ENCODE data around the gene FEM1A. TPM values are rescaled to one million over a fixed set of nuclear protein-coding genes. Genes with fewer than 3 reads are reported as not detected.
A peak's percentile ranks its signal among the peaks of the same experiment; 100 is the strongest.

FEM1A gene
- total and polyA plus RNA-seq, 2 of the 13 experiments (the other 11 are each of a cell fraction or from before 2014, with no cell fraction given) = 3.2 to 10.8 TPM

DNA sequence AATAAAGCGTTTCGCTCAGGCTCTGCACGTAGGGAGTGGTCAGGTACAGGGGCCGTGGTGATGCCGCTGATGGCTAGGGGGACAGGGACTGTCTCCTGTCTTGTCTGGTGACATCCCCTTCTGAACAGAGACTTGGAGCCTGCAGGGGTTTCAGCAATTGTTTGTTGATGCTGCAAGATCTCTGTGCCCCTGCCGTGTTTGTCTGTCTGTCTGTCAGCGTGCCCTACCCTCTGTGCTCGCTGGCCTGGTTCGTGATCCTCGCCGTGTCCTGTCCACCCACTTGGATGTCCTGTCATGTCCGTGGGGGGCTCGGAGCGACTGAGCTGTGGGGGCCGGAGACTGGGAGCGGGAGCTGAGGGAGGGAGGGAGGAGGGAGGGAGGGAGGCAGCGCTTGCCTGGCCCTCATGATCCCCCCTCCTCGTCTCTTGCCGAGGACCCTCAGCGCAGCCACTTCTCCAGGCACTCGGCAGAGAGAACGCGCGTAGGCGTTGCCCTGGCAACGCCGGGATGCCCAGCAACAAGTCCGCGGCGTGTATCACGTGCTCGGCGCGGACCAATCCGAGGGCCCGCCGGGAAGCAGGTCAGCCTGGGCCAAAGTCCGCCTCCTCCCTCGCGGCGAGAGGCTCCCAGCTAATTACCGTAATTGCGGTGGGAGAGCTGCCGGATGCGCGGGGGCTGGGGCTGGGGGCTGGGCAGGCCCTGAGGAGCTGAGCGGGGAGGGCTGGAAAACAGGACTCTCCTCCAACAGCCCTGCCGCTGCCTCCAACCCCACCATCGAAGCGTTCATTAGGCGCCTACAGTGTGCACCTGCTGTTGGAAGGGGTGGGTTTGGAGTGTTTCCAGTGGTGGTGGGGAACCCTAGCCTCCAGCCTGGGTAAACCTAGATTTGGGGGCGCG lies 31.9 kb upstream of the FEM1A start (continued):
- TF ChIP-seq, protein P1, sequence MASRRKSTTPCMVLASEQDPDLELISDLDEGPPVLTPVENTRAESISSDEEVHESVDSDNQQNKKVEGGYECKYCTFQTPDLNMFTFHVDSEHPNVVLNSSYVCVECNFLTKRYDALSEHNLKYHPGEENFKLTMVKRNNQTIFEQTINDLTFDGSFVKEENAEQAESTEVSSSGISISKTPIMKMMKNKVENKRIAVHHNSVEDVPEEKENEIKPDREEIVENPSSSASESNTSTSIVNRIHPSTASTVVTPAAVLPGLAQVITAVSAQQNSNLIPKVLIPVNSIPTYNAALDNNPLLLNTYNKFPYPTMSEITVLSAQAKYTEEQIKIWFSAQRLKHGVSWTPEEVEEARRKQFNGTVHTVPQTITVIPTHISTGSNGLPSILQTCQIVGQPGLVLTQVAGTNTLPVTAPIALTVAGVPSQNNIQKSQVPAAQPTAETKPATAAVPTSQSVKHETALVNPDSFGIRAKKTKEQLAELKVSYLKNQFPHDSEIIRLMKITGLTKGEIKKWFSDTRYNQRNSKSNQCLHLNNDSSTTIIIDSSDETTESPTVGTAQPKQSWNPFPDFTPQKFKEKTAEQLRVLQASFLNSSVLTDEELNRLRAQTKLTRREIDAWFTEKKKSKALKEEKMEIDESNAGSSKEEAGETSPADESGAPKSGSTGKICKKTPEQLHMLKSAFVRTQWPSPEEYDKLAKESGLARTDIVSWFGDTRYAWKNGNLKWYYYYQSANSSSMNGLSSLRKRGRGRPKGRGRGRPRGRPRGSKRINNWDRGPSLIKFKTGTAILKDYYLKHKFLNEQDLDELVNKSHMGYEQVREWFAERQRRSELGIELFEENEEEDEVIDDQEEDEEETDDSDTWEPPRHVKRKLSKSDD (CRISPR knock-in tag; IDR thresholded peaks at IDR 0.05; ENCODE audit: low read depth) = no peak
- TF ChIP-seq NFIB (CRISPR knock-in tag; IDR thresholded peaks at IDR 0.05; ENCODE audit: borderline replicate concordance) = no peak
- TF ChIP-seq, protein P2, sequence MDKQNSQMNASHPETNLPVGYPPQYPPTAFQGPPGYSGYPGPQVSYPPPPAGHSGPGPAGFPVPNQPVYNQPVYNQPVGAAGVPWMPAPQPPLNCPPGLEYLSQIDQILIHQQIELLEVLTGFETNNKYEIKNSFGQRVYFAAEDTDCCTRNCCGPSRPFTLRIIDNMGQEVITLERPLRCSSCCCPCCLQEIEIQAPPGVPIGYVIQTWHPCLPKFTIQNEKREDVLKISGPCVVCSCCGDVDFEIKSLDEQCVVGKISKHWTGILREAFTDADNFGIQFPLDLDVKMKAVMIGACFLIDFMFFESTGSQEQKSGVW (CRISPR knock-in tag; IDR thresholded peaks at IDR 0.05; ENCODE audit: borderline replicate concordance) = no peak
- no peak for TF ChIP-seq ZBTB3 (CRISPR knock-in tag; IDR thresholded peaks at IDR 0.05; ENCODE audit: borderline replicate concordance, low read depth)
- no peak for TF ChIP-seq ZFP36L1 (CRISPR knock-in tag; IDR thresholded peaks at IDR 0.05)
- peak; percentile 73 for TF ChIP-seq HNRNPK (IDR thresholded peaks at IDR 0.05; ENCODE audit: low read depth, low read length, poor library complexity, severe bottlenecking)
- TF ChIP-seq ZNF496 (CRISPR knock-in tag; IDR thresholded peaks at IDR 0.05; ENCODE audit: insufficient replicate concordance) = no peak
- 0 out of 2 replicates have a peak, but pooled peaks have one; percentile 32 for TF ChIP-seq MEF2D (CRISPR knock-in tag; IDR thresholded peaks at IDR 0.05)
- no peak for TF ChIP-seq ZFYVE20 (CRISPR knock-in tag; IDR thresholded peaks at IDR 0.05; ENCODE audit: borderline replicate concordance, low read depth)
- no peak for TF ChIP-seq IKZF4 (CRISPR knock-in tag; IDR thresholded peaks at IDR 0.05; ENCODE audit: borderline replicate concordance, low read depth, not compliant biosample characterization)
- no peak for TF ChIP-seq ZNF230 (CRISPR knock-in tag; IDR thresholded peaks at IDR 0.05)
- TF ChIP-seq HOXA9 (CRISPR knock-in tag; IDR thresholded peaks at IDR 0.05; ENCODE audit: borderline replicate concordance) = no peak
- 0 out of 2 replicates have a peak, but pooled peaks have one; percentile 75 for TF ChIP-seq ZNF343 (CRISPR knock-in tag; IDR thresholded peaks at IDR 0.05)
- TF ChIP-seq, protein P3, sequence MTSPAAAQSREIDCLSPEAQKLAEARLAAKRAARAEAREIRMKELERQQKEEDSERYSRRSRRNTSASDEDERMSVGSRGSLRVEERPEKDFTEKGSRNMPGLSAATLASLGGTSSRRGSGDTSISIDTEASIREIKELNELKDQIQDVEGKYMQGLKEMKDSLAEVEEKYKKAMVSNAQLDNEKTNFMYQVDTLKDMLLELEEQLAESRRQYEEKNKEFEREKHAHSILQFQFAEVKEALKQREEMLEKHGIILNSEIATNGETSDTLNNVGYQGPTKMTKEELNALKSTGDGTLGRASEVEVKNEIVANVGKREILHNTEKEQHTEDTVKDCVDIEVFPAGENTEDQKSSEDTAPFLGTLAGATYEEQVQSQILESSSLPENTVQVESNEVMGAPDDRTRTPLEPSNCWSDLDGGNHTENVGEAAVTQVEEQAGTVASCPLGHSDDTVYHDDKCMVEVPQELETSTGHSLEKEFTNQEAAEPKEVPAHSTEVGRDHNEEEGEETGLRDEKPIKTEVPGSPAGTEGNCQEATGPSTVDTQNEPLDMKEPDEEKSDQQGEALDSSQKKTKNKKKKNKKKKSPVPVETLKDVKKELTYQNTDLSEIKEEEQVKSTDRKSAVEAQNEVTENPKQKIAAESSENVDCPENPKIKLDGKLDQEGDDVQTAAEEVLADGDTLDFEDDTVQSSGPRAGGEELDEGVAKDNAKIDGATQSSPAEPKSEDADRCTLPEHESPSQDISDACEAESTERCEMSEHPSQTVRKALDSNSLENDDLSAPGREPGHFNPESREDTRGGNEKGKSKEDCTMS (CRISPR knock-in tag; conservative IDR thresholded peaks at IDR 0.05) = no peak
- TF ChIP-seq TAF1 (CRISPR knock-in tag; IDR thresholded peaks at IDR 0.05) = no peak
- peak; percentile 58; the same call in 1 of the 2 replicates for TF ChIP-seq AKAP8 (CRISPR knock-in tag; IDR thresholded peaks at IDR 0.05)
- TF ChIP-seq ZNF180 (CRISPR knock-in tag; IDR thresholded peaks at IDR 0.05; ENCODE audit: borderline replicate concordance, low read depth) = no peak
- no peak for TF ChIP-seq SRSF9 (IDR thresholded peaks at IDR 0.05; ENCODE audit: borderline replicate concordance, insufficient read depth, low read depth, low read length, poor library complexity, severe bottlenecking)
- peak; percentile 86 for TF ChIP-seq GABPB1 (CRISPR knock-in tag; IDR thresholded peaks at IDR 0.05)
- TF ChIP-seq CENPT (CRISPR knock-in tag; IDR thresholded peaks at IDR 0.05; ENCODE audit: low read depth) = no peak
- no peak for TF ChIP-seq POLR2AphosphoS2 (IDR thresholded peaks at IDR 0.05; ENCODE audit: low read depth, low read length)
- no peak for TF ChIP-seq NFKBIZ (CRISPR knock-in tag; IDR thresholded peaks at IDR 0.05)
- no peak for TF ChIP-seq ZNF557 (CRISPR knock-in tag; IDR thresholded peaks at IDR 0.05)
